MCF 10A (cell line): ENCODE results near the gene IFIT3. TPM values are rescaled to one million over a fixed set of nuclear protein-coding genes. Genes with fewer than 3 reads are reported as not detected.

Source experiments
- BruUV-seq: library from RNA; stranded (reverse); fragments of 400-500 nt; replicated peaks from 2 replicates; lab custom pipeline; 2021; lab: Mats Ljungman, UMichigan
- CTCF ChIA-PET: fragments of 300-600 bp; sonication (Branson Sonifier 250); formaldehyde crosslinking; extraction: SDS; loops from one replicate; lab custom pipeline; 2021; ENCODE audit warnings: antibody characterized with exemption, inconsistent platforms; lab: Yijun Ruan, JAX
- POLR2A ChIA-PET: fragments of 300-600, 350-650 bp; sonication (Branson Sonifier 250); formaldehyde crosslinking; extraction: SDS; loops from one replicate; lab custom pipeline; 2020; ENCODE audit warnings: antibody characterized with exemption, inconsistent platforms; lab: Yijun Ruan, JAX
- DNase-seq: peaks from one replicate; pipeline ENCODE4 v3.0.0-alpha.2; 2018; ENCODE audit not compliant: unreplicated experiment
- H3K27ac Mint-ChIP-seq: one replicate; pipeline ENCODE4 v1.8.0; 2022; ENCODE audit warnings: mild to moderate bottlenecking, low read depth, mixed read lengths; ENCODE audit not compliant: unreplicated experiment
- H3K27me3 Mint-ChIP-seq: one replicate; pipeline ENCODE4 v1.8.0; 2022; ENCODE audit warnings: mixed read lengths; ENCODE audit not compliant: insufficient read depth, unreplicated experiment
- H3K36me3 Mint-ChIP-seq: one replicate; pipeline ENCODE4 v1.8.0; 2022; ENCODE audit warnings: mild to moderate bottlenecking, moderate library complexity, mixed read lengths; ENCODE audit not compliant: insufficient read depth, unreplicated experiment
- H3K4me1 Mint-ChIP-seq: one replicate; pipeline ENCODE4 v1.8.0; 2022; ENCODE audit warnings: mixed read lengths; ENCODE audit not compliant: insufficient read depth, unreplicated experiment
- H3K4me3 Mint-ChIP-seq: one replicate; pipeline ENCODE4 v1.8.0; 2022; ENCODE audit warnings: mild to moderate bottlenecking, moderate library complexity, mixed read lengths; ENCODE audit not compliant: unreplicated experiment
- H3K9me3 Mint-ChIP-seq: one replicate; pipeline ENCODE4 v1.8.0; 2022; ENCODE audit warnings: mixed read lengths; ENCODE audit not compliant: unreplicated experiment
- intact Hi-C: fragments of 100-400 bp; cut with micrococcal nuclease; formaldehyde crosslinking; loops from 2 replicates; pipeline ENCODE4 v1.14.1; 2022
- total RNA-seq: library from RNA; stranded (reverse); gene quantifications from 2 replicates; pipeline ENCODE4 v1.2.3, GENCODE V29; 2022
- TF ChIP-seq, protein P1 (sequence below): fragments of 200-600 bp; IDR thresholded peaks from one replicate; pipeline ENCODE4 v1.8.0; 2022; ENCODE audit warnings: antibody characterized with exemption, mild to moderate bottlenecking; ENCODE audit not compliant: unreplicated experiment

Gene IFIT3
- total RNA-seq, 1 experiment from 2014 or later = 1.4 TPM

DNA sequence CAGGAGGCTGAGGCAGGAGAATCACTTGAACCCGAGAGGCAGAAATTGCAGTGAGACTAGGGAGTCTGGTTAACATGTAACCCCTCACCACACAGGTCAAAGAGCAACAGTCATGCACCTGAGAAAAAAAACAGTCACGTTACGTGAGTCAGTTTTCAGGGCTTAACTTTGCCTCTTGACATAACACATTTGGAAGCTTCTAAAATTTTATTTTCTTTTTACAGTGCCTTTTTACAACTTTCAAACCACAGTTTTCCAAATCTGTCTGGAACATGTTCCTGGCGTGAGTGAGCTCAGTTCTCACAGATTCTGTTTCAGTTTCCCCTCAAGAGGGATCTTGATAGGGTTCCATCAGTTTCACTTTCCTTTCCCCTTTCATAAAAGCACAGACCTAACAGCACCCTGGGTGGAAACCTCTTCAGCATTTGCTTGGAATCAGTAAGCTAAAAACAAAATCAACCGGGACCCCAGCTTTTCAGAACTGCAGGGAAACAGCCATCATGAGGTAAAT, 4.4 kb downstream of the IFIT3 start:
- Mint-ChIP-seq H3K27ac (peak overlapping the region; percentile 66), H3K4me3 (peak overlapping the region; percentile 54), H3K9me3 (no peaks in the 10 kb centered on the region), H3K36me3 (no peaks in the 10 kb centered on the region), H3K4me1 (peaks cover 31% of the 10 kb centered on the region), H3K27me3 (no peaks in the 10 kb centered on the region)
- intact Hi-C loops = no loop called here
- BruUV-seq = no TSS peak
- CTCF ChIA-PET = interaction anchor here (0.6 to 1.0 kb wide), 3 partner anchors 28 to 59 kb away, joined by 3 to 4 read pairs (median 3); no protein-coding TSS in a partner anchor
- peak; percentile 47 for DNase-seq
- TF ChIP-seq, protein P1, sequence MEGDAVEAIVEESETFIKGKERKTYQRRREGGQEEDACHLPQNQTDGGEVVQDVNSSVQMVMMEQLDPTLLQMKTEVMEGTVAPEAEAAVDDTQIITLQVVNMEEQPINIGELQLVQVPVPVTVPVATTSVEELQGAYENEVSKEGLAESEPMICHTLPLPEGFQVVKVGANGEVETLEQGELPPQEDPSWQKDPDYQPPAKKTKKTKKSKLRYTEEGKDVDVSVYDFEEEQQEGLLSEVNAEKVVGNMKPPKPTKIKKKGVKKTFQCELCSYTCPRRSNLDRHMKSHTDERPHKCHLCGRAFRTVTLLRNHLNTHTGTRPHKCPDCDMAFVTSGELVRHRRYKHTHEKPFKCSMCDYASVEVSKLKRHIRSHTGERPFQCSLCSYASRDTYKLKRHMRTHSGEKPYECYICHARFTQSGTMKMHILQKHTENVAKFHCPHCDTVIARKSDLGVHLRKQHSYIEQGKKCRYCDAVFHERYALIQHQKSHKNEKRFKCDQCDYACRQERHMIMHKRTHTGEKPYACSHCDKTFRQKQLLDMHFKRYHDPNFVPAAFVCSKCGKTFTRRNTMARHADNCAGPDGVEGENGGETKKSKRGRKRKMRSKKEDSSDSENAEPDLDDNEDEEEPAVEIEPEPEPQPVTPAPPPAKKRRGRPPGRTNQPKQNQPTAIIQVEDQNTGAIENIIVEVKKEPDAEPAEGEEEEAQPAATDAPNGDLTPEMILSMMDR = no peak
- POLR2A ChIA-PET = interaction anchor here (1.0 to 1.4 kb wide), 3 partner anchors 19 to 60 kb away, joined by 3 to 4 read pairs (median 3); partner anchors contain the start of gene IFIT1

DNA sequence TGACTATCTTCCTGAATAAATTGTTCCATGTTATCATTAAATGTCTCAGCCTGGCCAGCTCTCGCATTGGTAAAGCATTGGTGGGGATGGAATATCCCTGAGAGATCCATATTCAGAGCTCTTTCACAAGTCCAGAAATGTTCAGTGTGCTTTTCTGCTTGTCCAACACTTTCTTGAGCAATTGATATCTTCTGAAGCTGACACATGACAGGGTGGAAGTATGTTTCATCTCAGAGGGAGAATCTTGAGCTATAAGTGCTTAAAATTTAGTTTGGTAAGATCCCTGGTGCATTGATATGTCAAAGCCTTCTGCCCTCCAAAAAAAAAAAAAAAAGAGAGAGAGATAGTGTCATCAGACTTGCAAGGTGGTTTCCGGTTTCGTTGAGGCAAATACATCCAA, 7.4 kb downstream of the IFIT3 start:
- TF ChIP-seq, protein P1 = no peak
- CTCF ChIA-PET = interaction anchor here (0.6 kb wide), 1 partner anchor 73 kb away, joined by 3 read pairs; no protein-coding TSS in a partner anchor
- POLR2A ChIA-PET = interaction anchor here (0.9 kb wide), 1 partner anchor 34 kb away, joined by 3 read pairs; no protein-coding TSS in a partner anchor
- H3K36me3 Mint-ChIP-seq = no peaks in the 10 kb centered on the region
- no peak for DNase-seq
- H3K4me1 Mint-ChIP-seq = peaks cover 25% of the 10 kb centered on the region
- H3K4me3 Mint-ChIP-seq = no peak overlapping the region
- intact Hi-C loops = no loop called here
- no peaks in the 10 kb centered on the region for H3K9me3 Mint-ChIP-seq
- no peak overlapping the region for H3K27ac Mint-ChIP-seq
- no TSS peak for BruUV-seq
- H3K27me3 Mint-ChIP-seq = no peaks in the 10 kb centered on the region

- H3K4me1 Mint-ChIP-seq = peaks cover 25% of the 10 kb centered on the region
- H3K4me3 Mint-ChIP-seq = no peak overlapping the region
- no peak overlapping the region for H3K27ac Mint-ChIP-seq
- H3K36me3 Mint-ChIP-seq = no peaks in the 10 kb centered on the region
- H3K27me3 Mint-ChIP-seq = no peaks in the 10 kb centered on the region
- intact Hi-C loops = no loop called here
- DNase-seq = no peak
- H3K9me3 Mint-ChIP-seq = no peaks in the 10 kb centered on the region
- TF ChIP-seq, protein P1 = no peak
- POLR2A ChIA-PET = interaction anchor here (3.3 kb wide), 1 partner anchor 9 kb away, joined by 21 read pairs; the partner anchor contains the start of gene IFIT3
- CTCF ChIA-PET = no interaction called here
- BruUV-seq = no TSS peak
These were observed 8.4 kb downstream of the IFIT3 start for GRCh38 chr10:89336241-89336640.

DNA sequence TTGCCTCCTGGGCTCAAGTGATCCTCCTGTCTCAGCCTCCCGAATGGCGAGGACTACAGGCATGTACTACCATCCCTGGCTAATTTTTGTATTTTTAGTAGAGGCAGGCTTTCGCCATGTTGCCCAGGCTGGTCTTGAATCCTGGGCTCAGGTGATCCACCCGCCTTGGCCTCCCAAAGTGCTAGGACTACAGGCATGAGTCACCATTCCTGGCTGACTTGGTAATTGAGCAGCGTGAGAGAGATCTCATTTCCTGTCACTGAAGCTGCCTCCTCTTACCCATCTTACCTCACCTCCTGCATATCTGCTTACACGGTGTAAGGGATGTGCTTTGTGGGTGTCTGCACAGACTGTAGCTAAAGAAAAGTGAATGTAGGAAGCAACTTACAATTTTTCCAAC, 9.7 kb downstream of the IFIT3 start:
- ChIA-PET CTCF (no interaction called here), POLR2A (interaction anchor here (0.6 to 3.3 kb wide), 12 partner anchors 9 to 346 kb away, joined by 3 to 21 read pairs (median 4); partner anchors contain the start of genes IFIT1, IFIT2 and IFIT3)
- intact Hi-C loops = no loop called here
- no TSS peak for BruUV-seq
- Mint-ChIP-seq H3K4me3 (no peak overlapping the region), H3K27ac (peak overlapping the region; percentile 88), H3K36me3 (no peaks in the 10 kb centered on the region), H3K4me1 (peaks cover 24% of the 10 kb centered on the region), H3K9me3 (no peaks in the 10 kb centered on the region), H3K27me3 (no peaks in the 10 kb centered on the region)
- DNase-seq = peak; percentile 86
- TF ChIP-seq, protein P1 = no peak
